Testis (tissue), 2 donors: ENCODE data around the gene MYO9B.
"Not testable (repeated sequence)": the region's sequence is repeated elsewhere in the genome, so short reads cannot be mapped to it uniquely, and the experiment has no call there.

Source experiments
- CTCF ChIP-seq, 3 experiments: fragments of 450-650 bp in 2 of 3; fragments of 200-600 bp in 1 of 3; sonication (generic) in 1 of 3; IDR thresholded peaks; one replicate each; pipeline ENCODE4 v1.5.1; 2016 to 2019; ENCODE audit warnings: antibody characterized with exemption in 3 of 3, mild to moderate bottlenecking in 2 of 3, moderate library complexity in 1 of 3
- POLR2A ChIP-seq: fragments of 450-650 bp; IDR thresholded peaks from one replicate; pipeline ENCODE4 v1.6.1; 2017; ENCODE audit warnings: antibody characterized with exemption, mild to moderate bottlenecking, moderate library complexity

- TF ChIP-seq CTCF (IDR thresholded peaks at IDR 0.05); POLR2A: not testable (repeated sequence)
Observed at GRCh38 chr19:17138052-17138846, 62.7 kb downstream of the MYO9B start.
